B cell (primary cell): Measurements from ENCODE around the gene SLC39A8. TPM values are rescaled to one million over a fixed set of nuclear protein-coding genes. Genes with fewer than 3 reads are reported as not detected.
"Not testable (repeated sequence)": the region's sequence is repeated elsewhere in the genome, so short reads cannot be mapped to it uniquely, and the experiment has no call there.

Source experiments
- ATAC-seq: fragments of 200-7000 bp; cut with Tn5 transposase; one replicate; pipeline ENCODE4 v1.10.0; 2021; ENCODE audit warnings: low read depth, mild to moderate bottlenecking, moderate number of reproducible peaks, moderate library complexity
- CTCF ChIA-PET: fragments of 350-600 bp; sonication (Branson Sonifier 250); formaldehyde crosslinking; loops from one replicate; lab custom pipeline; 2021; ENCODE audit warnings: antibody characterized with exemption, inconsistent platforms; lab: Charles Lee
- POLR2A ChIA-PET: fragments of 350-600 bp; sonication (Branson Sonifier 250); formaldehyde crosslinking; loops from one replicate; lab custom pipeline; 2021; ENCODE audit warnings: antibody characterized with exemption; lab: Charles Lee
- DNase-seq: peaks from one replicate; pipeline ENCODE4 v3.0.0; 2013
- H2AFZ ChIP-seq: 2 replicates; pipeline ENCODE4 v1.6.1; 2012; ENCODE audit warnings: mild to moderate bottlenecking, low read depth, low read length; ENCODE audit not compliant: insufficient read depth, poor library complexity, severe bottlenecking
- H3K27ac ChIP-seq, 2 donors: 1 replicate in 1 of 2; 2 replicates in 1 of 2; pipeline ENCODE4 v1.5.1; 2012 to 2013; ENCODE audit warnings: low read length in 2 of 2, mild to moderate bottlenecking in 2 of 2, moderate library complexity in 1 of 2
- H3K27me3 ChIP-seq, 4 experiments: fragments of 200-600 bp in 1 of 4; sonication (generic) in 1 of 4; replicated peaks in 1 of 4; 1 replicate in 2 of 4; 2 replicates in 2 of 4; pipeline versions ENCODE4 v1.6.1 to v1.7.0; 2013 to 2016; ENCODE audit warnings: low read length in 3 of 4, mild to moderate bottlenecking in 2 of 4, mixed read lengths in 1 of 4, moderate library complexity in 1 of 4; ENCODE audit not compliant: insufficient read depth in 4 of 4, control insufficient read depth in 3 of 4; ENCODE audit errors: control extremely low read depth in 1 of 4
- H3K36me3 ChIP-seq, 2 experiments: replicated peaks in 1 of 2; 1 replicate in 1 of 2; 2 replicates in 1 of 2; pipeline versions ENCODE4 v1.6.1 to v1.7.1; 2013; ENCODE audit warnings: low read length in 1 of 2; ENCODE audit not compliant: insufficient read depth in 2 of 2, control insufficient read depth in 1 of 2; ENCODE audit errors: control extremely low read depth in 1 of 2, extremely low read depth in 1 of 2
- H3K4me1 ChIP-seq, 2 donors: fragments of 200-600 bp in 1 of 2; sonication (generic) in 1 of 2; 1 replicate in 1 of 2; 2 replicates in 1 of 2; pipeline versions ENCODE4 v1.5.1 to v1.6.1; 2013 to 2017; ENCODE audit warnings: low read length in 2 of 2; ENCODE audit not compliant: control insufficient read depth in 2 of 2, insufficient read depth in 2 of 2
- H3K4me2 ChIP-seq: replicated peaks from 2 replicates; pipeline ENCODE3; 2012; ENCODE audit warnings: mild to moderate bottlenecking, low read depth, low read length; ENCODE audit not compliant: poor library complexity, severe bottlenecking
- H3K4me3 ChIP-seq, 5 experiments: fragments of 200-600 bp in 1 of 5; sonication (generic) in 1 of 5; 1 replicate in 3 of 5; 2 replicates in 2 of 5; pipeline versions ENCODE4 v1.5.1 to v1.7.0; 2011 to 2016; ENCODE audit warnings: low read length in 4 of 5, mild to moderate bottlenecking in 4 of 5, low read depth in 2 of 5, control low read depth in 1 of 5, moderate library complexity in 1 of 5; ENCODE audit not compliant: insufficient read depth in 1 of 5; ENCODE audit errors: control extremely low read depth in 1 of 5, extremely low read depth in 1 of 5
- H3K79me2 ChIP-seq: fragments of 200-600 bp; sonication (generic); one replicate; pipeline ENCODE4 v1.6.0; 2016; ENCODE audit warnings: low read length; ENCODE audit not compliant: control insufficient read depth, insufficient read depth
- H3K9ac ChIP-seq: fragments of 200-600 bp; sonication (generic); 2 replicates; pipeline ENCODE4 v1.6.1; 2017; ENCODE audit warnings: mild to moderate bottlenecking, low read length, moderate library complexity
- H3K9me3 ChIP-seq, 3 donors: one replicate each; pipeline versions ENCODE4 v1.6.1 to v1.7.1; 2013; ENCODE audit warnings: low read length in 2 of 3; ENCODE audit not compliant: control insufficient read depth in 2 of 3, insufficient read depth in 1 of 3; ENCODE audit errors: control extremely low read depth in 1 of 3
- H4K20me1 ChIP-seq: 2 replicates; pipeline ENCODE4 v1.6.0; 2012; ENCODE audit warnings: mild to moderate bottlenecking, low read length; ENCODE audit not compliant: insufficient read depth, control insufficient read depth, poor library complexity, severe bottlenecking
- H3K27ac Mint-ChIP-seq: one replicate; pipeline ENCODE4 v1.8.0; 2021; ENCODE audit warnings: mixed read lengths
- H3K27me3 Mint-ChIP-seq: one replicate; pipeline ENCODE4 v1.8.0; 2021; ENCODE audit warnings: mixed read lengths
- H3K4me1 Mint-ChIP-seq: one replicate; pipeline ENCODE4 v1.8.0; 2021; ENCODE audit warnings: mixed read lengths
- H3K4me3 Mint-ChIP-seq: one replicate; pipeline ENCODE4 v1.8.0; 2021; ENCODE audit warnings: mixed read lengths
- H3K9me3 Mint-ChIP-seq: one replicate; pipeline ENCODE4 v1.8.0; 2022; ENCODE audit warnings: mixed read lengths; ENCODE audit not compliant: insufficient read depth
- EZH2 ChIP-seq: IDR thresholded peaks from 2 replicates; pipeline ENCODE4 v1.6.1; 2012; ENCODE audit warnings: borderline replicate concordance, low read depth, mild to moderate bottlenecking, moderate library complexity, low read length; ENCODE audit not compliant: insufficient read depth, poor library complexity, severe bottlenecking
- WGBS: methylation state at CpG from one replicate; pipeline ENCODE4 v1.1.5; 2013; ENCODE audit warnings: missing lambda C conversion rate; ENCODE audit not compliant: insufficient coverage; 5-methylcytosine and 5-hydroxymethylcytosine counted together
- intact Hi-C: fragments of 100-400 bp; cut with micrococcal nuclease; formaldehyde crosslinking; loops from one replicate; pipeline ENCODE4 v1.10.0; 2022
- polyA plus RNA-seq: library from polyadenylated mRNA; depleted of rRNA; stranded (reverse); fragments of >200 nt; gene quantifications from 2 replicates; pipeline ENCODE4 v1.2.3, GENCODE V29; 2012
- total RNA-seq, 2 donors: library from RNA; stranded (reverse); fragments of 120-200 nt in 1 of 2; gene quantifications; 1 replicate in 1 of 2; 2 replicates in 1 of 2; pipeline versions ENCODE4 v1.2.3 to v1.2.4, GENCODE V29; 2013 to 2022
- TF ChIP-seq, protein P1 (sequence below): fragments of 200-600 bp; IDR thresholded peaks from one replicate; pipeline ENCODE4 v1.8.0; 2022; ENCODE audit warnings: antibody characterized with exemption, mild to moderate bottlenecking

Gene SLC39A8
- total and polyA plus RNA-seq, 2 donors (not counting 1 experiment from before 2014, with no cell fraction given): 2.4 to 8.4 TPM

DNA sequence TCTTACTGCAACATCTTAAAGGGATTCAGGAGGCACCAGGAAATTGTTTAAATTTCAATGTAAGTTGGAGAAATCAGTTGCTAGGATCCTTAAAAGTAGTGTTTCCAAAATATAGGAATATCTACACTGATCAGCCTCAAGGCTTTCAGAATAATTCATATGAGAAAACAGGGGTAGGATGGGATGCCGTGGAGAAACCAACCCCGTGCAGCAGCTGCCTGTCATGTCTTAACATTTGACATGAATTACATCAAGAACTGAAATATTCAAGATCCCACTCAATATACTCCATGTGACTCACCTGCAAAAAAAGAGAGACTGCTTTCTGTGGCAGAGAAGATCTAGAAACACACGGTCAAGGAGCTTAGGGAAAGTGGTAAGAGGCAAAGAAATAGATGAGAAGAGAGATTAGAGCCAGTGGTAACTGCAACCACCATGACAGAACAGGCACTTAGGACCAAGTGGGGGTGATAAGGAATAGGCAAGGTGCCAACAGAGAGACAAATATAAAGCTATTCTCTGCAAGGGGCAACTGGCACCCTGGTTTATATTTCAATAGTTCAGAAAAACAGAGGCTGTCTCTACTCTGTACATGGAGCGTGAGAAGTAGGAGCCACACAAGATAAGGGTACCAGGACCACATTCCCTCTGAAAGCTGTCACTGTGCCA is 64.0 kb downstream of the SLC39A8 start:
- H3K9me3 Mint-ChIP-seq: no peaks in the 10 kb centered on the region
- no peaks in the 10 kb centered on the region for H3K4me1 Mint-ChIP-seq

DNA sequence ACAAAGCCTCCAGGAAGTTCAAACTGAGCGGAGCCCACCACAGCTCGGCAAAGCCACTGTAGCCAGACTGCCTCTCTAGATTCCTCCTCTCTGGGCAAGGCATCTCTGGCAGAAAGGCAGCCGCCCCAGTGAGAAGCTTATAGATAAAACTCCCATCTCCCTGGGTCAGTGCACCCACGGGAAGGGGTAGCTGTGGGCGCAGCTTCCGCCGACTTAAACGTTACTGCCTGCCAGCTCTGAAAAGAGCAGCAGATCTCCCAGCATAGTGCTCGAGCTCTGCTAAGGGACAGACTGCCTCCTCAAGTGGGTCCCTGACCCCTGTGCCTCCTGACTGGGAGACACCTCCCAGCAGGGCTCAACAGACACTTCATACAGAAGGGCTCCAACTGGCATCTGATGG is 72.0 kb downstream of the SLC39A8 start:
- H3K4me3 Mint-ChIP-seq, H3K4me2 ChIP-seq, H3K9me3 Mint-ChIP-seq, H3K4me3 ChIP-seq, H3K27me3 ChIP-seq, H4K20me1 ChIP-seq, H3K36me3 ChIP-seq, ATAC-seq, H3K4me1 ChIP-seq, H3K27ac ChIP-seq, H3K27me3 Mint-ChIP-seq, H3K27ac Mint-ChIP-seq, H3K79me2 ChIP-seq, H3K9me3 ChIP-seq, POLR2A ChIA-PET, DNase-seq, CTCF ChIA-PET, H2AFZ ChIP-seq, H3K4me1 Mint-ChIP-seq, intact Hi-C loops, H3K9ac ChIP-seq: not testable (repeated sequence)
- over 99% methylated on average over 9 of the region's 9 CpGs for WGBS

More for the DNA sequence above, 64.0 kb downstream of the SLC39A8 start:
- no peaks in the 10 kb centered on the region for H3K79me2 ChIP-seq
- no peak for TF ChIP-seq EZH2
- TF ChIP-seq, protein P1, sequence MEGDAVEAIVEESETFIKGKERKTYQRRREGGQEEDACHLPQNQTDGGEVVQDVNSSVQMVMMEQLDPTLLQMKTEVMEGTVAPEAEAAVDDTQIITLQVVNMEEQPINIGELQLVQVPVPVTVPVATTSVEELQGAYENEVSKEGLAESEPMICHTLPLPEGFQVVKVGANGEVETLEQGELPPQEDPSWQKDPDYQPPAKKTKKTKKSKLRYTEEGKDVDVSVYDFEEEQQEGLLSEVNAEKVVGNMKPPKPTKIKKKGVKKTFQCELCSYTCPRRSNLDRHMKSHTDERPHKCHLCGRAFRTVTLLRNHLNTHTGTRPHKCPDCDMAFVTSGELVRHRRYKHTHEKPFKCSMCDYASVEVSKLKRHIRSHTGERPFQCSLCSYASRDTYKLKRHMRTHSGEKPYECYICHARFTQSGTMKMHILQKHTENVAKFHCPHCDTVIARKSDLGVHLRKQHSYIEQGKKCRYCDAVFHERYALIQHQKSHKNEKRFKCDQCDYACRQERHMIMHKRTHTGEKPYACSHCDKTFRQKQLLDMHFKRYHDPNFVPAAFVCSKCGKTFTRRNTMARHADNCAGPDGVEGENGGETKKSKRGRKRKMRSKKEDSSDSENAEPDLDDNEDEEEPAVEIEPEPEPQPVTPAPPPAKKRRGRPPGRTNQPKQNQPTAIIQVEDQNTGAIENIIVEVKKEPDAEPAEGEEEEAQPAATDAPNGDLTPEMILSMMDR: no peak
- peaks cover 0 to 1% of the 10 kb centered on the region in 2 experiments for H3K36me3 ChIP-seq
- H3K4me3 ChIP-seq: no peak overlapping the region
- intact Hi-C loops: no loop called here
- ChIA-PET CTCF (no interaction called here), POLR2A (no interaction called here)
- H3K9me3 ChIP-seq: no peaks in the 10 kb centered on the region
- no peaks in the 10 kb centered on the region for H3K27me3 ChIP-seq
- no peaks in the 10 kb centered on the region for H4K20me1 ChIP-seq
- Mint-ChIP-seq H3K27me3 (no peaks in the 10 kb centered on the region), H3K4me3 (no peak overlapping the region), H3K27ac (no peak overlapping the region)
- WGBS: 100% methylated on average over 1 of the region's 4 CpGs
- H3K9ac ChIP-seq: no peak overlapping the region
- no peak overlapping the region for H3K4me2 ChIP-seq
- no peak overlapping the region for H3K27ac ChIP-seq
- H2AFZ ChIP-seq: no peak overlapping the region
- no peak for ATAC-seq
- H3K4me1 ChIP-seq: no peaks in the 10 kb centered on the region
- DNase-seq: no peak
